ENCODE results near the gene ZNF740.

DNA sequence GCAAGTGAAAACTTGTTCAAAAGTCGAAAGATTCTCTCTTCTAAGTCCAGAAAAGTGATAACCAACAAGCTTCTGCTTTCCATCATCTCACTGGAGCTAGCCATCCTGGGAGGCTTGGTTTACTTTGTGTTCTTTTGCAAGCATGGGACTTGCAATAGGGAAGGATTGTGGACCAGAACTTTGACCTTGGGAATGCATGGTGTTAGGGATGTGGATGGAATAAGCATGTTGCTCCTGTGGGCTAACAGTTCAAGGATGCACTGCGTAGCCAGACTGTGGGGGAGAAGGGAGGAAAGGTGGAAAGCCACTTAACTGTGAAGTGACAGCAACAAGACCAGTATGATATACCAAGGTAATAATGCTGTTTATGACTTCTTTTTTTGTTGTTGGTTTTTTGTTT, 48.7 kb upstream of the ZNF740 start:
- no peak for TF ChIP-seq RARB (CRISPR knock-in tag; IDR thresholded peaks at IDR 0.05)
- no peak for TF ChIP-seq TOX (CRISPR knock-in tag; IDR thresholded peaks at IDR 0.05; ENCODE audit: borderline replicate concordance)
- TF ChIP-seq ZFP3 (CRISPR knock-in tag; IDR thresholded peaks at IDR 0.05), result no peak
- no peak for TF ChIP-seq PATZ1 (CRISPR knock-in tag; IDR thresholded peaks at IDR 0.05; ENCODE audit: borderline replicate concordance)
- no peak for TF ChIP-seq ARNTL (CRISPR knock-in tag; IDR thresholded peaks at IDR 0.05; ENCODE audit: borderline replicate concordance, low read depth)
- TF ChIP-seq ZC3H10 (CRISPR knock-in tag; IDR thresholded peaks at IDR 0.05), result no peak
- no peak for TF ChIP-seq ESRRG (CRISPR knock-in tag; IDR thresholded peaks at IDR 0.05)
- TF ChIP-seq GLIS3 (CRISPR knock-in tag; IDR thresholded peaks at IDR 0.05), result no peak
